Bronchial epithelial cell (primary cell): Measurements from ENCODE around the gene SOX2. TPM values are rescaled to one million over a fixed set of nuclear protein-coding genes. Genes with fewer than 3 reads are reported as not detected.

Experiments
- DNase-seq: peaks from one replicate; pipeline ENCODE4 v3.0.0-alpha.2; 2010; ENCODE audit warnings: low read depth
- FAIRE-seq: peaks from 2 replicates; lab custom pipeline; 2011; peaks lifted over from hg19 to GRCh38; lab: Jason Lieb, UNC
- H3K27me3 ChIP-seq: 2 replicates; pipeline ENCODE4 v1.5.1; 2011; ENCODE audit warnings: low read length; ENCODE audit not compliant: control insufficient read depth, insufficient read depth
- H3K36me3 ChIP-seq: 2 replicates; pipeline ENCODE4 v1.5.1; 2011; ENCODE audit warnings: low read length; ENCODE audit not compliant: control insufficient read depth, insufficient read depth
- H3K4me3 ChIP-seq: 2 replicates; pipeline ENCODE4 v1.5.1; 2011; ENCODE audit warnings: mild to moderate bottlenecking, low read depth, low read length, control low read depth
- total RNA-seq: library from RNA; depleted of rRNA; stranded (reverse); fragments of >200 nt; gene quantifications from 2 replicates; pipeline ENCODE4 v1.2.1, GENCODE V29; 2014
- TF ChIP-seq, protein P1 (sequence below): IDR thresholded peaks from 2 replicates; pipeline ENCODE4 v1.5.1; 2011; ENCODE audit warnings: mild to moderate bottlenecking, moderate library complexity, low read length, control low read depth, inconsistent platforms; ENCODE audit not compliant: insufficient read depth, severe bottlenecking

SOX2 gene
- total RNA-seq, 1 donor from 2014 or later: 4.5 TPM

DNA sequence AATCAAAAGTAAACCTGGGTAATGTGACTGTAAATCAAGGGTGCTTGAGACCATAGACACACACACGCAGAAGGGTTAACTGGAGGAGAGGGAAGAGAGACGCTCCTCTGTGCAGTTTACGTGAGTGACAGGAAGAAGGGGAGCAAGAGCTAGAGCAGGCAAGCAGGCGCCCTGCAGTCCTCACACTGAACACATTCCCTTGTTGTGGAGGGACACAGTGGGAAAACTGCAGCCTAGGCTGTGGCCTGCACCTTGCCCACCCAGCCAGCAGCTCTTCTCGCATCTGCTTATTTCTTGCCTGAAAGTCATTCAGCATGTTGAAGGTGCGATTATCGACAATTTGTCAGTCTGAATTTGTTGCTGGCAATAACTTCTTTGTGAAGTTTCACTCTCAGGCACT lies 24.2 kb downstream of the SOX2 start:
- FAIRE-seq (no peak), DNase-seq (no peak)
- Histone ChIP-seq H3K27me3 (no peaks in the 10 kb centered on the region), H3K36me3 (no peaks in the 10 kb centered on the region), H3K4me3 (no peak overlapping the region)
- TF ChIP-seq, protein P1, sequence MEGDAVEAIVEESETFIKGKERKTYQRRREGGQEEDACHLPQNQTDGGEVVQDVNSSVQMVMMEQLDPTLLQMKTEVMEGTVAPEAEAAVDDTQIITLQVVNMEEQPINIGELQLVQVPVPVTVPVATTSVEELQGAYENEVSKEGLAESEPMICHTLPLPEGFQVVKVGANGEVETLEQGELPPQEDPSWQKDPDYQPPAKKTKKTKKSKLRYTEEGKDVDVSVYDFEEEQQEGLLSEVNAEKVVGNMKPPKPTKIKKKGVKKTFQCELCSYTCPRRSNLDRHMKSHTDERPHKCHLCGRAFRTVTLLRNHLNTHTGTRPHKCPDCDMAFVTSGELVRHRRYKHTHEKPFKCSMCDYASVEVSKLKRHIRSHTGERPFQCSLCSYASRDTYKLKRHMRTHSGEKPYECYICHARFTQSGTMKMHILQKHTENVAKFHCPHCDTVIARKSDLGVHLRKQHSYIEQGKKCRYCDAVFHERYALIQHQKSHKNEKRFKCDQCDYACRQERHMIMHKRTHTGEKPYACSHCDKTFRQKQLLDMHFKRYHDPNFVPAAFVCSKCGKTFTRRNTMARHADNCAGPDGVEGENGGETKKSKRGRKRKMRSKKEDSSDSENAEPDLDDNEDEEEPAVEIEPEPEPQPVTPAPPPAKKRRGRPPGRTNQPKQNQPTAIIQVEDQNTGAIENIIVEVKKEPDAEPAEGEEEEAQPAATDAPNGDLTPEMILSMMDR: no peak

DNA sequence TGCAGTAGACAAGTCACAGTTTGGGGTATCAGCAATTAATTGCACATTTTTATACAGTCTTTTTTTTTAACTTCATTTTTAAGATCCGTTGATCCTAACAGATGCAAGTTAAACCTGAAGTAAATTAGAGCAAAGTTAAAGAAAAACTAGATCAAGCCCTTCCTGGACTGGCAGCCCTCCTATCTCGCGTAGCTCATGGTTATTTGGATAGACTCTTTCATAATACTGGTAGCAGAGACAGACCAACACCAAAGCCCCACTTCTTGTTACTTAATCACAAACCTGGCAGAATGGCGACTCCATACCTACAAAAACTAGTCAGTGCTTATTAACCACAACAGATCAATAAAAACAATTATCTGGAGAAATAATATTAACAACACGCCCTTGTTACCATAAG lies 26.8 kb downstream of the SOX2 start:
- DNase-seq (no peak), FAIRE-seq (no peak)

DNA sequence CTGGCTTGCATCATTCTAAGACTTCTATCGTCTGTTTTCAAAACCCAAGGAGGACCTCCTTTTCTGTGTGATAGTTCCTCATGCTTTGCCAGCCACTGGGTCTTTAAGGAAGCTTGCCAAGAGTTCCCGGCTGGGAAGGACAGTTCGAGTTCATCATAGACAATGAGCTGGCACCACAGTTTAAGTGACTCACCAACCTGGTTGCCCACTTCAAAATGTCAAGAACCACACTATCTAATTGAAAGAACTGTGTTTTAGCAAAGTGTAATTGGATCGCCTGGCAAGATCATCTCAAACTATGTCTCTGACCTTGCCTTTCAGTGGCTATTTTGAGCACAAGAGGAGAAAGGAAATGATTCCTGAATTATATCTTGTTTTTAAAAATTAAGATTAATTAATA lies 27.9 kb downstream of the SOX2 start:
- DNase-seq (peak; percentile 77), FAIRE-seq (no peak)
- no peaks in the 10 kb centered on the region for H3K36me3 ChIP-seq
- H3K27me3 ChIP-seq: no peaks in the 10 kb centered on the region
- TF ChIP-seq, protein P1: no peak
- H3K4me3 ChIP-seq: no peak overlapping the region

More for the DNA sequence above, 26.8 kb downstream of the SOX2 start:
- H3K36me3 ChIP-seq: no peaks in the 10 kb centered on the region
- TF ChIP-seq, protein P1: no peak
- H3K4me3 ChIP-seq: no peak overlapping the region
- H3K27me3 ChIP-seq: no peaks in the 10 kb centered on the region

DNA sequence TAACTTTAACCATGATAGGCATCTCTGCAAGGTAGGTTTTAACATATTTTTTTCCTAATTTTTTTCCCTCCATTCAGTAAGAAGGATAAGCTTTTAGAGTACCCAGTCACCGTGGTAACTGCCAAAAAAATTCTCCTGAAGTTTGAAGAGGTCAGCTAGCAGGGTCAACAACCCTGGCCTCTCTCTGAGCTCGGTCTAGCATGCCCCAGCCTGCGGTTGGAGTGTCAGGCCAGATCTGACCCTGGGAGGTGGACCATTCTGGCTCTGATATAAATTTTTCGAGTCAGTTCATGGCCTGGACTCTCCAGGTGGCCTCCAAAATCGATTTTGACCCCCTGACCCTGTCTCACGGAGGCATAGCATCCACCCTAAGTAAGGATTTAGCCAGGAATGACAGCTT lies 29.7 kb downstream of the SOX2 start:
- no peaks in the 10 kb centered on the region for H3K27me3 ChIP-seq
- no peak for FAIRE-seq

DNA sequence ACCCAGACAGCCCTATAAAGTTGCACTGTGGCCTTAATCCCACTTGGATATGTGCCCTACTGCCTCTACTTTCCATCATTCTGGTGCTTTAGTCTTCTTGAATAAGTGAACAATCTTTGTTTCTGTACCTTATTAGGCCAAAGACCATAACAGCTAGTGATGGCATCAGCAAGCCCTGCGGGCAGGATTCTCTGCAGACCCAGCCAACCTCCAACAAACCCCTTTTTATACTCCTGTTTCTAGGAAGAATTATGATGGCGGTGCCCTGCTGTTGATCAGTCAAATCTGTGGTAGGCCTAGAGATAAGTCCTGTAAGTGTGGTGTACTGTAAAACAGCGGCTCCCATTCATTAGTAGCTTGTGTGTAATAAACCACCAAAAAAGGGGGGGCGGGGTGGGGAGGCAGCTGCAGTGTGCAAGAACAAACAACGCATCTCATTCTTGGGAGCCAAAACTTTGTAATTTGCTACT lies 40.5 kb downstream of the SOX2 start:
- TF ChIP-seq, protein P1: no peak
- DNase-seq (no peak), FAIRE-seq (no peak)
- H3K36me3 ChIP-seq: no peaks in the 10 kb centered on the region
- no peaks in the 10 kb centered on the region for H3K27me3 ChIP-seq
- no peak overlapping the region for H3K4me3 ChIP-seq

More for the DNA sequence above, 29.7 kb downstream of the SOX2 start:
- TF ChIP-seq, protein P1: no peak
- Histone ChIP-seq H3K36me3 (no peaks in the 10 kb centered on the region), H3K4me3 (no peak overlapping the region)
- no peak for DNase-seq

DNA sequence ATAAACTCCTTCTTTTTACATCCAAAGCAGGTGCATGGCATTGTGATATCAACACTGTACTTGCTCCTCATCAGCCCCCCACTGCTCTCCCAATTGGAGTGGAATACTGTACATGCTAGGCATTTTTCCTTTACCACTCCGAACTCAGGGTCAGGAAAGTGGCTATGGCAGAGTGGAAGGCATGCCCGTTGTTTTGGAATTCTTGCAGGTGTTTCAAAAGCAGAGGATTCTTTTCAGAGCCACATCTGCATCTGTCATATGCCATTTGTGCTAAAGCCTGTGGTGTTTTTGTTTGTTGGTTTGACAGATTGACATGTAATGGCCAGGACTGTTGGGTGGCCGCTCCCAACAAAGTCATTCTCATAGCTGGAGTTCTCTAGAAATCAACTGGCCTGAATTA lies 41.7 kb downstream of the SOX2 start:
- H3K4me3 ChIP-seq: no peak overlapping the region
- DNase-seq: no peak
- FAIRE-seq: no peak
- TF ChIP-seq, protein P1: no peak
- no peaks in the 10 kb centered on the region for H3K36me3 ChIP-seq
- H3K27me3 ChIP-seq: no peaks in the 10 kb centered on the region
